Spleen (tissue), 11 donors: Measurements from ENCODE around the gene GLRA2. TPM values are rescaled to one million over a fixed set of nuclear protein-coding genes. Genes with fewer than 3 reads are reported as not detected.

Experiments used
- DNase-seq: peaks from one replicate; pipeline ENCODE4 v3.0.0-alpha.2; 2020
- H3K27ac ChIP-seq, 8 donors: fragments of 200-600 bp; sonication (generic) in 7 of 8; 1 replicate in 4 of 8; 2 replicates in 4 of 8; pipeline versions ENCODE4 v1.5.0 to v1.8.0; 2016 to 2021; ENCODE audit warnings: inconsistent platforms in 4 of 8, mild to moderate bottlenecking in 4 of 8, moderate library complexity in 1 of 8
- H3K27me3 ChIP-seq, 7 donors: fragments of 200-600 bp; sonication (generic) in 6 of 7; replicated peaks in 1 of 7; 1 replicate in 4 of 7; 2 replicates in 3 of 7; pipeline versions ENCODE4 v1.5.0 to v1.8.0; 2016 to 2021; ENCODE audit warnings: inconsistent platforms in 3 of 7, mild to moderate bottlenecking in 1 of 7
- H3K36me3 ChIP-seq, 6 donors: fragments of 200-600 bp; sonication (generic) in 5 of 6; 1 replicate in 4 of 6; 2 replicates in 2 of 6; pipeline versions ENCODE4 v1.5.0 to v1.8.0; 2016 to 2021; ENCODE audit warnings: inconsistent platforms in 2 of 6
- H3K4me1 ChIP-seq, 6 donors: fragments of 200-600 bp; sonication (generic) in 5 of 6; 1 replicate in 3 of 6; 2 replicates in 3 of 6; pipeline versions ENCODE4 v1.5.0 to v1.8.0; 2016 to 2021; ENCODE audit warnings: inconsistent platforms in 3 of 6
- H3K4me3 ChIP-seq, 8 donors: fragments of 200-600 bp; sonication (generic) in 7 of 8; 1 replicate in 4 of 8; 2 replicates in 4 of 8; pipeline versions ENCODE4 v1.5.0 to v1.8.0; 2016 to 2021; ENCODE audit warnings: inconsistent platforms in 4 of 8, mild to moderate bottlenecking in 4 of 8, moderate library complexity in 2 of 8
- H3K9me3 ChIP-seq, 8 donors: fragments of 200-600 bp; sonication (generic) in 7 of 8; 1 replicate in 4 of 8; 2 replicates in 4 of 8; pipeline versions ENCODE4 v1.5.0 to v1.8.0; 2016 to 2021; ENCODE audit warnings: inconsistent platforms in 4 of 8
- CTCF ChIP-seq, 11 experiments: fragments of 200-600 bp in 7 of 11; fragments of 450-650 bp in 4 of 11; sonication (generic) in 4 of 11; IDR thresholded peaks in 8 of 11; conservative IDR thresholded peaks in 3 of 11; 1 replicate in 7 of 11; 2 replicates in 4 of 11; pipeline versions ENCODE4 v1.4.0 to v1.8.0; 2016 to 2021; ENCODE audit warnings: antibody characterized with exemption in 11 of 11, inconsistent platforms in 4 of 11, mild to moderate bottlenecking in 1 of 11
- POLR2A ChIP-seq, 3 donors: fragments of 450-650 bp; IDR thresholded peaks; one replicate each; pipeline ENCODE4 v1.5.1; 2017; ENCODE audit warnings: antibody characterized with exemption in 3 of 3, mild to moderate bottlenecking in 1 of 3
- POLR2AphosphoS5 ChIP-seq, 3 donors: sonication (generic); formaldehyde crosslinking; IDR thresholded peaks; one replicate each; pipeline ENCODE4 v1.5.1; 2017; ENCODE audit warnings: antibody characterized with exemption in 3 of 3
- WGBS, 5 donors: extraction: QIAGEN DNeasy Blood & Tissue Kit in 3 of 5; methylation state at CpG; one replicate each; pipeline versions ENCODE4 v1.1.5 to v1.1.7; 2013 to 2018; 5-methylcytosine and 5-hydroxymethylcytosine counted together
- intact Hi-C: fragments of 100-400 bp; cut with DNase I; formaldehyde crosslinking; loops from one replicate; pipeline ENCODE4 v1.15.0; 2023; ENCODE audit warnings: low total_unique reads
- polyA plus RNA-seq, 3 donors: library from polyadenylated mRNA; stranded (reverse); fragments of 200-250 nt; gene quantifications; one replicate each; pipeline ENCODE4 v1.2.1, GENCODE V29; 2013
- total RNA-seq, 7 donors: library from RNA; depleted of rRNA in 3 of 7; stranded (reverse); fragments of >200 nt in 3 of 7; fragmentation: NEBNext Ultra II Directional in 4 of 7; extraction: Animal tissue kit (Norgen Biotek cat#: 25700) in 4 of 7; gene quantifications; one replicate each; pipeline versions ENCODE4 v1.1.0 to v1.2.1, GENCODE V29; 2016 to 2021
- donor health status: healthy with polysubstance abuse.
- donor health status: DM: no; HTN: no; CAD: no; lungs with moderate emphysema.
- donor health status: DM: no; HTN: no; CAD: no.
- donor health status: Bipolar disorder and iron deficiency.
- donor health status: healthy.
- donor health status: DM: no; HTN: no; CAD: no.
- donor health status: DM: yes; HTN: yes; CAD: no.

The GLRA2 gene
- total and polyA plus RNA-seq, 10 donors, result not detected

GRCh38 chrX:14497184-14497666, 32.1 kb upstream of the GLRA2 start:
- Histone ChIP-seq H3K4me1 (peaks cover 0 to 6% (median 0%) of the 10 kb centered on the region in 6 donors), H3K9me3 (no peaks in the 10 kb centered on the region), H3K27me3 (no peaks in the 10 kb centered on the region), H3K36me3 (no peaks in the 10 kb centered on the region), H3K4me3 (peak overlapping the region in 3 of 8 donors; percentile 18 to 52 (median 31)), H3K27ac (peak overlapping the region in 7 of 8 donors; percentile 17 to 72 (median 60))
- TF ChIP-seq POLR2A (IDR thresholded peaks at IDR 0.05) (no peak), CTCF (IDR thresholded peaks at IDR 0.05 in 8 of 11, conservative IDR thresholded peaks at IDR 0.05 in 3 of 11) (no peak), POLR2AphosphoS5 (IDR thresholded peaks at IDR 0.05) (no peak)
- intact Hi-C loops, result no loop called here
- DNase-seq, result no peak
- WGBS, 5 donors, result 0 to 6% (median 1%) methylated on average over 3 to 4 of the region's 4 CpGs

- Histone ChIP-seq H3K4me3 (no peak overlapping the region), H3K4me1 (peaks cover 0 to 6% (median 0%) of the 10 kb centered on the region in 6 donors), H3K27ac (no peak overlapping the region), H3K36me3 (no peaks in the 10 kb centered on the region), H3K9me3 (no peaks in the 10 kb centered on the region), H3K27me3 (no peaks in the 10 kb centered on the region)
- 65 to 95% (median 76%) methylated on average over 5 of the region's 5 CpGs for WGBS, 5 donors
- intact Hi-C loops, result no loop called here
- no peak for DNase-seq
- TF ChIP-seq CTCF (IDR thresholded peaks at IDR 0.05 in 8 of 11, conservative IDR thresholded peaks at IDR 0.05 in 3 of 11) (no peak), POLR2AphosphoS5 (IDR thresholded peaks at IDR 0.05) (no peak), POLR2A (IDR thresholded peaks at IDR 0.05) (no peak)
These were observed 28.0 kb upstream of the GLRA2 start for GRCh38 chrX:14501327-14501726.

- H3K27ac ChIP-seq, result no peak overlapping the region
- no peak for TF ChIP-seq POLR2A (IDR thresholded peaks at IDR 0.05)
- TF ChIP-seq POLR2AphosphoS5 (IDR thresholded peaks at IDR 0.05), result no peak
- TF ChIP-seq CTCF (IDR thresholded peaks at IDR 0.05 in 8 of 11, conservative IDR thresholded peaks at IDR 0.05 in 3 of 11), result no peak
- no peaks in the 10 kb centered on the region for H3K27me3 ChIP-seq
- intact Hi-C loops, result no loop called here
- no peaks in the 10 kb centered on the region for H3K36me3 ChIP-seq
- H3K9me3 ChIP-seq, result no peaks in the 10 kb centered on the region
- WGBS, 5 donors, result 74 to 93% (median 86%) methylated on average over 1 of the region's 1 CpG
- no peaks in the 10 kb centered on the region for H3K4me1 ChIP-seq
- DNase-seq, result no peak
- no peak overlapping the region for H3K4me3 ChIP-seq
These were observed 24.3 kb upstream of the GLRA2 start for GRCh38 chrX:14504960-14505538.

DNA sequence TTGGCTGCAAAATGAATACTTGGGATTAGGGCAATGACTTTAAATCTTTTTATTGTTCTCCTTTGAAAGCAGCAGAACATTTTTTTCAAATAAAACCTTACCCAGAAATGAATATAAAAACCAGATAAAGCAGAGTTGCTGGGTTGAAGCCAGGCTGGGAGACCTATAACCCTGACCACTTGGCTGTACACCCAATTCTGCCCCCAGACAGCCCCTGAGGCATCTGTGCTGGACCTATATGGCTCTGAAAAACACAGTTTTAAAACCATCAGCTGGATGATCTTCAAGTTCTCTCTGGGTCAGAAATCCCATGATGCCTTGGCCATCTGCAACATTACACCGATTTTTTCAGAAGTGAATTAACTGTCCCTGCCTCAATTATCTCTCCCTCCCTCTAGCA, 23.7 kb upstream of the GLRA2 start:
- WGBS, 5 donors, result 46 to 100% (median 86%) methylated on average over 1 of the region's 1 CpG
- TF ChIP-seq POLR2AphosphoS5 (IDR thresholded peaks at IDR 0.05) (no peak), POLR2A (IDR thresholded peaks at IDR 0.05) (no peak), CTCF (IDR thresholded peaks at IDR 0.05 in 8 of 11, conservative IDR thresholded peaks at IDR 0.05 in 3 of 11) (no peak)
- intact Hi-C loops, result no loop called here
- Histone ChIP-seq H3K27ac (no peak overlapping the region), H3K36me3 (no peaks in the 10 kb centered on the region), H3K4me3 (no peak overlapping the region), H3K9me3 (no peaks in the 10 kb centered on the region), H3K4me1 (no peaks in the 10 kb centered on the region), H3K27me3 (no peaks in the 10 kb centered on the region)
- no peak for DNase-seq
